HepG2 (cell line): Measurements from ENCODE around the gene CCDC88B. TPM values are rescaled to one million over a fixed set of nuclear protein-coding genes. Genes with fewer than 3 reads are reported as not detected.

ENCODE experiments used
- BCL3 ChIP-seq: sonication (generic); formaldehyde crosslinking; IDR thresholded peaks from 2 replicates; pipeline ENCODE4 v1.5.1; 2020; ENCODE audit warnings: mild to moderate bottlenecking, missing genetic modification reagents, moderate library complexity
- CBX5 ChIP-seq: sonication (generic); formaldehyde crosslinking; IDR thresholded peaks from 2 replicates; pipeline ENCODE4 v1.4.0; 2020; ENCODE audit warnings: missing genetic modification reagents, borderline replicate concordance
- GABPA ChIP-seq, 2 experiments: IDR thresholded peaks; 2 replicates each; pipeline ENCODE4 v1.6.1; 2011 to 2016; ENCODE audit warnings: low read depth in 2 of 2, low read length in 1 of 2, missing biosample characterization in 1 of 2, missing genetic modification characterization in 1 of 2
- KDM1A ChIP-seq: IDR thresholded peaks from 2 replicates; pipeline ENCODE4 v1.6.1; 2016; ENCODE audit warnings: missing compliant biosample characterization
- MAFF ChIP-seq: IDR thresholded peaks from 2 replicates; pipeline ENCODE4 v1.6.1; 2011; ENCODE audit warnings: low read depth, low read length, improper control_type of control experiment
- MEIS1 ChIP-seq: sonication (generic); formaldehyde crosslinking; IDR thresholded peaks from 2 replicates; pipeline ENCODE4 v1.9.0; 2021; ENCODE audit warnings: mild to moderate bottlenecking, missing genetic modification reagents, moderate library complexity, borderline replicate concordance
- NRL ChIP-seq: sonication (generic); formaldehyde crosslinking; IDR thresholded peaks from 2 replicates; pipeline ENCODE4 v1.5.0; 2020; ENCODE audit warnings: missing genetic modification reagents, mild to moderate bottlenecking, moderate library complexity, borderline replicate concordance
- SMC3 ChIP-seq: IDR thresholded peaks from 2 replicates; pipeline ENCODE4 v1.6.1; 2011; ENCODE audit warnings: low read length, improper control_type of control experiment
- TBX2 ChIP-seq: sonication (generic); formaldehyde crosslinking; IDR thresholded peaks from 2 replicates; pipeline ENCODE4 v1.5.0; 2020; ENCODE audit warnings: missing genetic modification reagents, mild to moderate bottlenecking, borderline replicate concordance
- THYN1 ChIP-seq: sonication (generic); formaldehyde crosslinking; IDR thresholded peaks from 2 replicates; pipeline ENCODE4 v1.8.1; 2023; ENCODE audit warnings: low read depth, mild to moderate bottlenecking, moderate library complexity, missing genetic modification reagents, borderline replicate concordance
- YEATS4 ChIP-seq: sonication (generic); formaldehyde crosslinking; IDR thresholded peaks from 2 replicates; pipeline ENCODE4 v1.4.0; 2020; ENCODE audit warnings: missing genetic modification reagents, borderline replicate concordance
- ZBTB43 ChIP-seq: sonication (generic); formaldehyde crosslinking; conservative IDR thresholded peaks from 2 replicates; pipeline ENCODE4 v1.4.0; 2020; ENCODE audit warnings: missing genetic modification reagents
- ZBTB7B ChIP-seq: sonication (generic); formaldehyde crosslinking; IDR thresholded peaks from 2 replicates; pipeline ENCODE4 v1.4.0; 2020; ENCODE audit warnings: missing genetic modification reagents
- ZNF10 ChIP-seq: sonication (generic); formaldehyde crosslinking; IDR thresholded peaks from 2 replicates; pipeline ENCODE4 v1.4.0; 2020; ENCODE audit warnings: mild to moderate bottlenecking, low read depth, missing genetic modification reagents, borderline replicate concordance
- ZNF121 ChIP-seq: sonication (generic); formaldehyde crosslinking; IDR thresholded peaks from 2 replicates; pipeline ENCODE4 v1.5.0; 2020; ENCODE audit warnings: mild to moderate bottlenecking, missing genetic modification reagents
- ZNF205 ChIP-seq: IDR thresholded peaks from 2 replicates; pipeline ENCODE4 v1.6.1; 2018; ENCODE audit warnings: missing biosample characterization, missing genetic modification reagents
- ZNF234 ChIP-seq: sonication (generic); formaldehyde crosslinking; conservative IDR thresholded peaks from 2 replicates; pipeline ENCODE4 v1.5.1; 2020; ENCODE audit warnings: mild to moderate bottlenecking, missing genetic modification reagents
- ZNF276 ChIP-seq: sonication (generic); formaldehyde crosslinking; IDR thresholded peaks from 2 replicates; pipeline ENCODE4 v1.4.0; 2020; ENCODE audit warnings: mild to moderate bottlenecking, low read depth, missing genetic modification reagents
- ZNF30 ChIP-seq: sonication (generic); formaldehyde crosslinking; IDR thresholded peaks from 2 replicates; pipeline ENCODE4 v1.5.0; 2020; ENCODE audit warnings: mild to moderate bottlenecking, missing genetic modification reagents
- ZNF33A ChIP-seq: sonication (generic); formaldehyde crosslinking; IDR thresholded peaks from 2 replicates; pipeline ENCODE4 v1.5.1; 2020; ENCODE audit warnings: missing genetic modification reagents, mild to moderate bottlenecking, moderate library complexity, borderline replicate concordance
- ZNF446 ChIP-seq: sonication (generic); formaldehyde crosslinking; IDR thresholded peaks from 2 replicates; pipeline ENCODE4 v1.5.0; 2020; ENCODE audit warnings: mild to moderate bottlenecking, missing genetic modification reagents
- ZNF501 ChIP-seq: sonication (generic); formaldehyde crosslinking; IDR thresholded peaks from 2 replicates; pipeline ENCODE4 v1.5.1; 2020; ENCODE audit warnings: mild to moderate bottlenecking, moderate library complexity, missing genetic modification reagents
- ZNF644 ChIP-seq: IDR thresholded peaks from 2 replicates; pipeline ENCODE4 v1.6.1; 2016; ENCODE audit warnings: low read depth
- ZNF674 ChIP-seq: sonication (generic); formaldehyde crosslinking; IDR thresholded peaks from 2 replicates; pipeline ENCODE4 v1.5.0; 2020; ENCODE audit warnings: low read depth, mild to moderate bottlenecking, missing genetic modification reagents
- ZSCAN5A ChIP-seq: sonication (generic); formaldehyde crosslinking; IDR thresholded peaks from 2 replicates; pipeline ENCODE4 v1.8.0; 2022; ENCODE audit warnings: mild to moderate bottlenecking, missing genetic modification reagents, borderline replicate concordance
- polyA plus RNA-seq, 8 experiments: library from polyadenylated mRNA; depleted of rRNA in 3 of 8; stranded (reverse) in 7 of 8; unstranded in 1 of 8; fragments of >200 nt; fragmentation: Illumina TruSeq in 4 of 8; extraction: Trizol in 4 of 8; gene quantifications; 2 replicates each; pipeline versions ENCODE4 v1.2.1 to v1.2.3, GENCODE V29; 2011 to 2016; ENCODE audit warnings: low read depth in 4 of 8, missing spikeins in 1 of 8, mixed read lengths in 1 of 8; ENCODE audit not compliant: insufficient read depth in 1 of 8
- total RNA-seq, 5 experiments: library from RNA; depleted of rRNA; stranded (reverse); fragments of >200 nt; fragmentation: Illumina TruSeq; extraction: Trizol; gene quantifications; 2 replicates each; pipeline ENCODE4 v1.2.3, GENCODE V29; 2016; ENCODE audit warnings: low read depth in 1 of 5

Gene CCDC88B
- total and polyA plus RNA-seq, 2 of the 13 experiments (the other 11 are each of a cell fraction or from before 2014, with no cell fraction given) = 3.6 to 4.8 TPM

- TF ChIP-seq NRL (CRISPR knock-in tag) (no peak), CBX5 (CRISPR knock-in tag) (no peak), ZSCAN5A (CRISPR knock-in tag) (no peak), YEATS4 (no peak; the same call in none of the 2 replicates), ZNF446 (CRISPR knock-in tag) (no peak), ZNF121 (CRISPR knock-in tag) (no peak), ZNF234 (CRISPR knock-in tag) (no peak; the same call in 1 of the 2 replicates), ZNF33A (CRISPR knock-in tag) (no peak), THYN1 (CRISPR knock-in tag) (no peak), ZNF644 (no peak), MAFF (peak; percentile 87), ZNF674 (CRISPR knock-in tag) (0 out of 2 replicates have a peak, but pooled peaks have one; percentile 19), KDM1A (CRISPR knock-in tag) (no peak), BCL3 (CRISPR knock-in tag) (no peak; the same call in 1 of the 2 replicates), ZBTB7B (CRISPR knock-in tag) (peak; percentile 34; the same call in 1 of the 2 replicates), ZNF276 (CRISPR knock-in tag) (no peak), ZNF205 (CRISPR knock-in tag) (no peak; the same call in none of the 2 replicates), ZNF10 (CRISPR knock-in tag) (no peak), ZNF30 (CRISPR knock-in tag) (no peak), MEIS1 (no peak), ZBTB43 (CRISPR knock-in tag) (no peak), GABPA (IDR thresholded peaks at IDR 0.05; ENCODE audit: low read depth, low read length) (peak; percentile 98), GABPA (CRISPR knock-in tag; IDR thresholded peaks at IDR 0.05; ENCODE audit: low read depth) (peak; percentile 97), TBX2 (peak; percentile 51), ZNF501 (CRISPR knock-in tag) (no peak; the same call in none of the 2 replicates), SMC3 (no peak)
These were observed 22.6 kb upstream of the CCDC88B start, which contains the start of gene TRMT112 (continued) for GRCh38 chr11:64317325-64317960.
